GM18861 (cell line): ENCODE results near the gene ETFDH.
"Not testable (repeated sequence)": the region's sequence is repeated elsewhere in the genome, so short reads cannot be mapped to it uniquely, and the experiment has no call there.

Experiments used
- ATAC-seq: cut with Tn5 transposase; IDR thresholded peaks from one replicate; pipeline ENCODE4 v1.9.1; 2021; ENCODE audit not compliant: unreplicated experiment

Gene ETFDH

GRCh38 chr4:158750379-158750778, 78.3 kb downstream of the ETFDH start:
- ATAC-seq = no peak

- no peak for ATAC-seq
These were observed 82.5 kb downstream of the ETFDH start for GRCh38 chr4:158754385-158755180.

- not testable (repeated sequence) for ATAC-seq
These were observed 83.7 kb downstream of the ETFDH start for GRCh38 chr4:158755819-158756218.

GRCh38 chr4:158756588-158756987, 84.5 kb downstream of the ETFDH start:
- no peak for ATAC-seq

GRCh38 chr4:158758142-158758541, 86.0 kb downstream of the ETFDH start:
- ATAC-seq = no peak

- ATAC-seq = no peak
These were observed 86.6 kb downstream of the ETFDH start for GRCh38 chr4:158758703-158759102.
